NCI-H2171 (cell line): ENCODE measurements around the gene RPS14.

Experiments used
- DNase-seq: peaks from one replicate; lab custom pipeline; 2025; lab: John Stamatoyannopoulos, UW

Gene RPS14

GRCh38 chr5:150400316-150401075 lies 49.0 kb downstream of the RPS14 start:
- DNase-seq: no peak

- no peak for DNase-seq
Measured at GRCh38 chr5:150399524-150400211, 49.9 kb downstream of the RPS14 start.

- DNase-seq: no peak
Measured at GRCh38 chr5:150398722-150399523, 50.6 kb downstream of the RPS14 start.

- no peak for DNase-seq
Measured at GRCh38 chr5:150397782-150398721, 51.5 kb downstream of the RPS14 start.

GRCh38 chr5:150397146-150397781 lies 52.3 kb downstream of the RPS14 start:
- DNase-seq: no peak

GRCh38 chr5:150396267-150396666 lies 53.3 kb downstream of the RPS14 start:
- DNase-seq: no peak

GRCh38 chr5:150395688-150395975 lies 53.9 kb downstream of the RPS14 start:
- DNase-seq: no peak

GRCh38 chr5:150394912-150395687 lies 54.4 kb downstream of the RPS14 start:
- no peak for DNase-seq

GRCh38 chr5:150394131-150394530 lies 55.4 kb downstream of the RPS14 start:
- no peak for DNase-seq

- DNase-seq: no peak
Measured at GRCh38 chr5:150393096-150393645, 56.4 kb downstream of the RPS14 start.

- no peak for DNase-seq
Measured at GRCh38 chr5:150392680-150393079, 56.9 kb downstream of the RPS14 start.
